ENCODE results near the gene TMTC1.

GRCh38 chr12:29492891-29493290 lies 290.9 kb downstream of the TMTC1 start:
- TF ChIP-seq, protein P1, sequence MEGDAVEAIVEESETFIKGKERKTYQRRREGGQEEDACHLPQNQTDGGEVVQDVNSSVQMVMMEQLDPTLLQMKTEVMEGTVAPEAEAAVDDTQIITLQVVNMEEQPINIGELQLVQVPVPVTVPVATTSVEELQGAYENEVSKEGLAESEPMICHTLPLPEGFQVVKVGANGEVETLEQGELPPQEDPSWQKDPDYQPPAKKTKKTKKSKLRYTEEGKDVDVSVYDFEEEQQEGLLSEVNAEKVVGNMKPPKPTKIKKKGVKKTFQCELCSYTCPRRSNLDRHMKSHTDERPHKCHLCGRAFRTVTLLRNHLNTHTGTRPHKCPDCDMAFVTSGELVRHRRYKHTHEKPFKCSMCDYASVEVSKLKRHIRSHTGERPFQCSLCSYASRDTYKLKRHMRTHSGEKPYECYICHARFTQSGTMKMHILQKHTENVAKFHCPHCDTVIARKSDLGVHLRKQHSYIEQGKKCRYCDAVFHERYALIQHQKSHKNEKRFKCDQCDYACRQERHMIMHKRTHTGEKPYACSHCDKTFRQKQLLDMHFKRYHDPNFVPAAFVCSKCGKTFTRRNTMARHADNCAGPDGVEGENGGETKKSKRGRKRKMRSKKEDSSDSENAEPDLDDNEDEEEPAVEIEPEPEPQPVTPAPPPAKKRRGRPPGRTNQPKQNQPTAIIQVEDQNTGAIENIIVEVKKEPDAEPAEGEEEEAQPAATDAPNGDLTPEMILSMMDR (IDR thresholded peaks at IDR 0.05), result no peak
- no peak for TF ChIP-seq POLR2A (IDR thresholded peaks at IDR 0.05)
